ENCODE results near the gene RASAL1.

Gene RASAL1

DNA sequence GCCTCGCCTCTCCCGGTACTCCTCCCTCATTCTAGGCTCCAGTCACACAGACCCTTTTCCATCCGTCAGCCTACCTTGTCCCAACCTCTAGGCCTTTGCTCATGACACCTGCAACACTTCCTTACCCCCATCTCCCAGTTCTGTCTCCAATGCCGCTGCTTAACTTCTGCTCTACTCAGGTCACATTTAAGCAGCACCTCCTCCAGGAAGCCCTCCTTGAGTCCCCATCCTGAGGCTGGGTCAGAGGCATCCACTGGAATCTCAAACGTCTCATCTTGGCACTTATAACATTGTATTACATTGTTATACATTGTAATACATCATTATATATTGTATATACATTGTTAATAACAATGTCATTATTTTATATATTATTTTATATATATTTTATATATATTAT lies 32.8 kb downstream of the RASAL1 start:
- no peak for TF ChIP-seq ZNF384 (IDR thresholded peaks at IDR 0.05)
- no peak for TF ChIP-seq BHLHE40 (IDR thresholded peaks at IDR 0.05; ENCODE audit: borderline replicate concordance)
- TF ChIP-seq CTBP1 (IDR thresholded peaks at IDR 0.05; ENCODE audit: borderline replicate concordance) = no peak
- no peak for TF ChIP-seq HDGF (IDR thresholded peaks at IDR 0.05; ENCODE audit: borderline replicate concordance)
- TF ChIP-seq FOXK2 (IDR thresholded peaks at IDR 0.05) = no peak
- TF ChIP-seq LEF1 (IDR thresholded peaks at IDR 0.05; ENCODE audit: borderline replicate concordance) = no peak
- TF ChIP-seq SUZ12 (IDR thresholded peaks at IDR 0.05) = no peak
- TF ChIP-seq NFRKB (IDR thresholded peaks at IDR 0.05) = no peak
- TF ChIP-seq TARDBP (IDR thresholded peaks at IDR 0.05) = no peak
- no peak for TF ChIP-seq ELF4 (IDR thresholded peaks at IDR 0.05)
- TF ChIP-seq ARNT (IDR thresholded peaks at IDR 0.05) = no peak
- DNase-seq (ENCODE audit: extremely low spot score) = no peak
- POLR2A ChIA-PET = no interaction called here
- CTCF ChIA-PET = no interaction called here

DNA sequence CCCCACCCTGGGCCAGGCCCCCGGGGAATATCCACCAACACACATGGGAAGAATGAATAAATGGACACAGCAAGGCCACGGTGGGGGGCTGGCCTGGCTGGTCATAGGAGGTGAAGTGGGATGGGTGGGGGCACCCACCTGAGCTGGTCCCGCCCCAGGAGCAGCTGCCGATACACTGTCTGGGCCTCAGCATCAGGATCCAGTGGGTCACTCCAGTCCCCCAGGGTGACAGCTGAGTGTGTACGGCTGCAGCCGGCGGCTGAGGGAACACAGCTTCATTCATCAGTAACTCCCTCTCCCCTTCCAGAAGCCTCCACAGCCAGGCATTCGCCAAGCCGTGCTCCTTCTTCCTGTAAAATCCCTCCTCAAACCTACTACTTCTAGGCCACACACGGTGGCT lies 33.8 kb downstream of the RASAL1 start:
- CTCF ChIA-PET = no interaction called here
- TF ChIP-seq FOXK2 (IDR thresholded peaks at IDR 0.05) = no peak
- no peak for TF ChIP-seq ARNT (IDR thresholded peaks at IDR 0.05)
- no peak for TF ChIP-seq TARDBP (IDR thresholded peaks at IDR 0.05)
- no peak for TF ChIP-seq BHLHE40 (IDR thresholded peaks at IDR 0.05; ENCODE audit: borderline replicate concordance)
- TF ChIP-seq ELF4 (IDR thresholded peaks at IDR 0.05) = no peak
- no peak for TF ChIP-seq HDGF (IDR thresholded peaks at IDR 0.05; ENCODE audit: borderline replicate concordance)
- no peak for TF ChIP-seq CTBP1 (IDR thresholded peaks at IDR 0.05; ENCODE audit: borderline replicate concordance)
- TF ChIP-seq NFRKB (IDR thresholded peaks at IDR 0.05) = no peak
- TF ChIP-seq LEF1 (IDR thresholded peaks at IDR 0.05; ENCODE audit: borderline replicate concordance) = no peak
- TF ChIP-seq ZNF384 (IDR thresholded peaks at IDR 0.05) = no peak
- TF ChIP-seq, protein P1, sequence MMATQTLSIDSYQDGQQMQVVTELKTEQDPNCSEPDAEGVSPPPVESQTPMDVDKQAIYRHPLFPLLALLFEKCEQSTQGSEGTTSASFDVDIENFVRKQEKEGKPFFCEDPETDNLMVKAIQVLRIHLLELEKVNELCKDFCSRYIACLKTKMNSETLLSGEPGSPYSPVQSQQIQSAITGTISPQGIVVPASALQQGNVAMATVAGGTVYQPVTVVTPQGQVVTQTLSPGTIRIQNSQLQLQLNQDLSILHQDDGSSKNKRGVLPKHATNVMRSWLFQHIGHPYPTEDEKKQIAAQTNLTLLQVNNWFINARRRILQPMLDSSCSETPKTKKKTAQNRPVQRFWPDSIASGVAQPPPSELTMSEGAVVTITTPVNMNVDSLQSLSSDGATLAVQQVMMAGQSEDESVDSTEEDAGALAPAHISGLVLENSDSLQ (IDR thresholded peaks at IDR 0.05) = no peak
- TF ChIP-seq FOXM1 (IDR thresholded peaks at IDR 0.05; ENCODE audit: borderline replicate concordance) = no peak
- no peak for TF ChIP-seq SUZ12 (IDR thresholded peaks at IDR 0.05)
- TF ChIP-seq L3MBTL2 (conservative IDR thresholded peaks at IDR 0.05) = no peak
- TF ChIP-seq SP1 (IDR thresholded peaks at IDR 0.05) = no peak
- TF ChIP-seq FOXA1 (IDR thresholded peaks at IDR 0.05) = no peak
- no peak for DNase-seq (ENCODE audit: extremely low spot score)
- POLR2A ChIA-PET = no interaction called here

DNA sequence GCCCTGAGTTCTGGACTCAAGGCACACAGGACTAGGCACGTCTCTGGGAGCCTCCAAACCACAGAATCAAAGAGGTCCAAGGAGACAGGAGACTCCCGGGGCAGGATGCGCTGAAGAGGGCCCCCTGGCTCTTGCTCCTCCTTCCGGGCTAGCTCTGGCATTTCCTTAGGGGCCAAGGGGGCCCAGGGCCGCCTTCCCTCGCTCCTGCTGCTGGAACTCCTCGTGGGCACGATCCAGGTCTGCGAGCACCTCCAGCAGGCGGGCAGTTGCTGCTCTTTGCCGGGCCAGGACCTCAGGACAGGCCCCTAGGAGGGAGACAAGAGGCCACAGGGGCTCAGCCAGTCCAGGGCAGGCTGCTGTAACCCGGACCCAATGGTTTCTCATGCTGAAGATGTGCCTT lies 35.8 kb downstream of the RASAL1 start:
- CTCF ChIA-PET = interaction anchor here (1.0 kb wide), 1 partner anchor 107 kb away, joined by 6 read pairs; no protein-coding TSS in a partner anchor
- no peak for TF ChIP-seq ZNF384 (IDR thresholded peaks at IDR 0.05)
- TF ChIP-seq, protein P1 (IDR thresholded peaks at IDR 0.05) = no peak
- no peak for TF ChIP-seq L3MBTL2 (conservative IDR thresholded peaks at IDR 0.05)
- no peak for TF ChIP-seq BHLHE40 (IDR thresholded peaks at IDR 0.05; ENCODE audit: borderline replicate concordance)
- no peak for TF ChIP-seq ARNT (IDR thresholded peaks at IDR 0.05)
- TF ChIP-seq FOXA1 (IDR thresholded peaks at IDR 0.05) = no peak
- no peak for TF ChIP-seq FOXM1 (IDR thresholded peaks at IDR 0.05; ENCODE audit: borderline replicate concordance)
- no peak for TF ChIP-seq TARDBP (IDR thresholded peaks at IDR 0.05)
- TF ChIP-seq ELF4 (IDR thresholded peaks at IDR 0.05) = no peak
- no peak for TF ChIP-seq NFRKB (IDR thresholded peaks at IDR 0.05)
- TF ChIP-seq CTBP1 (IDR thresholded peaks at IDR 0.05; ENCODE audit: borderline replicate concordance) = no peak
- TF ChIP-seq SUZ12 (IDR thresholded peaks at IDR 0.05) = no peak
- TF ChIP-seq FOXK2 (IDR thresholded peaks at IDR 0.05) = no peak
- TF ChIP-seq LEF1 (IDR thresholded peaks at IDR 0.05; ENCODE audit: borderline replicate concordance) = no peak
- TF ChIP-seq HDGF (IDR thresholded peaks at IDR 0.05; ENCODE audit: borderline replicate concordance) = no peak
- no peak for TF ChIP-seq SP1 (IDR thresholded peaks at IDR 0.05)
- DNase-seq (ENCODE audit: extremely low spot score) = no peak
- POLR2A ChIA-PET = no interaction called here

GRCh38 chr12:113099364-113099763 lies 36.2 kb downstream of the RASAL1 start:
- POLR2A ChIA-PET = no interaction called here
- CTCF ChIA-PET = interaction anchor here (0.6 to 1.0 kb wide), 2 partner anchors 97 to 106 kb away, joined by 3 to 6 read pairs; no protein-coding TSS in a partner anchor
- DNase-seq (ENCODE audit: extremely low spot score) = no peak
- TF ChIP-seq TARDBP (IDR thresholded peaks at IDR 0.05) = no peak
- TF ChIP-seq NFRKB (IDR thresholded peaks at IDR 0.05) = no peak

DNA sequence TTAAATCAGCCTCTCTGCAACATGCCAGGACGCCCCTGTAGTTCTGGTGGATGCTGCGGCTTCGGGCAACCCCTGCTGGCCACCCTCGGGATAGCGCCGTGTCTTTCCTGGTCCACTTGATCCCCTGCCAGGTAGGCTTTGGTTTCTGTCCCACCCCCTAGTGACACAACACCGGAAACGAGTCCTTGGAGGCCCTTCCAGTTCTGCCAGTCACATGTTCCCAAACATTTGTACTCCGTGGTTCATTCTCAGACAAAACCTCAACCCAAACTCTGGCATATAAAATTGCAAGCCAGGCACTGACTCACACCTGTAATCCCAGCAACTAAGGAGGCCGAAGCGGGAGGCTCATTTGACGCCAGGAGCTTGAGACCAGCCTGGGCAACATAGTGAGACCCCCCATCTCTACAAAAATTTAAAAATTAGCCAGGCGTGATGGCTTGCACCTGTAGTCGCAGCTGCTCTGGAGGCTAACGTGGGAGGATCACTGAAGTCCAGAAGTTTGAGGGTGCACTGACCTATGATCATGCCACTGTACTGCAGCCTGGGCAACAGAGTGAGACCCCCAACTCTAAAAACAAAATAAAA lies 37.0 kb downstream of the RASAL1 start:
- DNase-seq (ENCODE audit: extremely low spot score) = peak; percentile 83
- CTCF ChIA-PET = interaction anchor here (0.6 to 1.4 kb wide), 4 partner anchors 9 to 106 kb away, joined by 3 to 4 read pairs (median 3); no protein-coding TSS in a partner anchor
- POLR2A ChIA-PET = no interaction called here
- TF ChIP-seq LEF1 (IDR thresholded peaks at IDR 0.05; ENCODE audit: borderline replicate concordance) (no peak), ELF4 (IDR thresholded peaks at IDR 0.05) (no peak), FOXA1 (IDR thresholded peaks at IDR 0.05) (no peak), TARDBP (IDR thresholded peaks at IDR 0.05) (no peak), FOXK2 (IDR thresholded peaks at IDR 0.05) (no peak)
- TF ChIP-seq, protein P1 (IDR thresholded peaks at IDR 0.05) = 0 out of 2 replicates have a peak, but pooled peaks have one; percentile 7

- ChIA-PET POLR2A (no interaction called here), CTCF (interaction anchor here (1.1 to 1.4 kb wide), 4 partner anchors 10 to 105 kb away, joined by 3 to 4 read pairs (median 3); no protein-coding TSS in a partner anchor)
- DNase-seq (ENCODE audit: extremely low spot score) = no peak
- TF ChIP-seq SUZ12 (IDR thresholded peaks at IDR 0.05) = no peak
- TF ChIP-seq ARNT (IDR thresholded peaks at IDR 0.05) = no peak
- no peak for TF ChIP-seq FOXM1 (IDR thresholded peaks at IDR 0.05; ENCODE audit: borderline replicate concordance)
- TF ChIP-seq LEF1 (IDR thresholded peaks at IDR 0.05; ENCODE audit: borderline replicate concordance) = no peak
- no peak for TF ChIP-seq TARDBP (IDR thresholded peaks at IDR 0.05)
Measured at GRCh38 chr12:113097716-113098440, 37.7 kb downstream of the RASAL1 start.

All from HEK293T (cell line).